Spleen (tissue), 11 donors: ENCODE results near the gene DAPK1. TPM values are rescaled to one million over a fixed set of nuclear protein-coding genes. Genes with fewer than 3 reads are reported as not detected.

Experiments used
- DNase-seq: peaks from one replicate; pipeline ENCODE4 v3.0.0-alpha.2; 2020
- H3K27ac ChIP-seq, 8 donors: fragments of 200-600 bp; sonication (generic) in 7 of 8; 1 replicate in 4 of 8; 2 replicates in 4 of 8; pipeline versions ENCODE4 v1.5.0 to v1.8.0; 2016 to 2021; ENCODE audit warnings: inconsistent platforms in 4 of 8, mild to moderate bottlenecking in 4 of 8, moderate library complexity in 1 of 8
- H3K27me3 ChIP-seq, 7 donors: fragments of 200-600 bp; sonication (generic) in 6 of 7; replicated peaks in 1 of 7; 1 replicate in 4 of 7; 2 replicates in 3 of 7; pipeline versions ENCODE4 v1.5.0 to v1.8.0; 2016 to 2021; ENCODE audit warnings: inconsistent platforms in 3 of 7, mild to moderate bottlenecking in 1 of 7
- H3K36me3 ChIP-seq, 6 donors: fragments of 200-600 bp; sonication (generic) in 5 of 6; 1 replicate in 4 of 6; 2 replicates in 2 of 6; pipeline versions ENCODE4 v1.5.0 to v1.8.0; 2016 to 2021; ENCODE audit warnings: inconsistent platforms in 2 of 6
- H3K4me1 ChIP-seq, 6 donors: fragments of 200-600 bp; sonication (generic) in 5 of 6; 1 replicate in 3 of 6; 2 replicates in 3 of 6; pipeline versions ENCODE4 v1.5.0 to v1.8.0; 2016 to 2021; ENCODE audit warnings: inconsistent platforms in 3 of 6
- H3K4me3 ChIP-seq, 8 donors: fragments of 200-600 bp; sonication (generic) in 7 of 8; 1 replicate in 4 of 8; 2 replicates in 4 of 8; pipeline versions ENCODE4 v1.5.0 to v1.8.0; 2016 to 2021; ENCODE audit warnings: inconsistent platforms in 4 of 8, mild to moderate bottlenecking in 4 of 8, moderate library complexity in 2 of 8
- H3K9me3 ChIP-seq, 8 donors: fragments of 200-600 bp; sonication (generic) in 7 of 8; 1 replicate in 4 of 8; 2 replicates in 4 of 8; pipeline versions ENCODE4 v1.5.0 to v1.8.0; 2016 to 2021; ENCODE audit warnings: inconsistent platforms in 4 of 8
- CTCF ChIP-seq, 11 experiments: fragments of 200-600 bp in 7 of 11; fragments of 450-650 bp in 4 of 11; sonication (generic) in 4 of 11; IDR thresholded peaks in 8 of 11; conservative IDR thresholded peaks in 3 of 11; 1 replicate in 7 of 11; 2 replicates in 4 of 11; pipeline versions ENCODE4 v1.4.0 to v1.8.0; 2016 to 2021; ENCODE audit warnings: antibody characterized with exemption in 11 of 11, inconsistent platforms in 4 of 11, mild to moderate bottlenecking in 1 of 11
- POLR2A ChIP-seq, 3 donors: fragments of 450-650 bp; IDR thresholded peaks; one replicate each; pipeline ENCODE4 v1.5.1; 2017; ENCODE audit warnings: antibody characterized with exemption in 3 of 3, mild to moderate bottlenecking in 1 of 3
- POLR2AphosphoS5 ChIP-seq, 3 donors: sonication (generic); formaldehyde crosslinking; IDR thresholded peaks; one replicate each; pipeline ENCODE4 v1.5.1; 2017; ENCODE audit warnings: antibody characterized with exemption in 3 of 3
- WGBS, 5 donors: extraction: QIAGEN DNeasy Blood & Tissue Kit in 3 of 5; methylation state at CpG; one replicate each; pipeline versions ENCODE4 v1.1.5 to v1.1.7; 2013 to 2018; 5-methylcytosine and 5-hydroxymethylcytosine counted together
- intact Hi-C: fragments of 100-400 bp; cut with DNase I; formaldehyde crosslinking; loops from one replicate; pipeline ENCODE4 v1.15.0; 2023; ENCODE audit warnings: low total_unique reads
- polyA plus RNA-seq, 3 donors: library from polyadenylated mRNA; stranded (reverse); fragments of 200-250 nt; gene quantifications; one replicate each; pipeline ENCODE4 v1.2.1, GENCODE V29; 2013
- total RNA-seq, 7 donors: library from RNA; depleted of rRNA in 3 of 7; stranded (reverse); fragments of >200 nt in 3 of 7; fragmentation: NEBNext Ultra II Directional in 4 of 7; extraction: Animal tissue kit (Norgen Biotek cat#: 25700) in 4 of 7; gene quantifications; one replicate each; pipeline versions ENCODE4 v1.1.0 to v1.2.1, GENCODE V29; 2016 to 2021
- donor health status: healthy with polysubstance abuse.
- donor health status: DM: no; HTN: no; CAD: no; lungs with moderate emphysema.
- donor health status: DM: no; HTN: no; CAD: no.
- donor health status: Bipolar disorder and iron deficiency.
- donor health status: healthy.
- donor health status: DM: no; HTN: no; CAD: no.
- donor health status: DM: yes; HTN: yes; CAD: no.

Gene DAPK1
- total and polyA plus RNA-seq, 10 donors: 6.4 to 126 (median 102) TPM

- Histone ChIP-seq H3K9me3 (no peaks in the 10 kb centered on the region), H3K36me3 (peaks cover 0 to 47% (median 14%) of the 10 kb centered on the region in 6 donors), H3K27ac (no peak overlapping the region), H3K27me3 (peaks cover 0 to 42% (median 9%) of the 10 kb centered on the region in 7 donors), H3K4me1 (peaks cover 0 to 44% (median 12%) of the 10 kb centered on the region in 6 donors), H3K4me3 (peak overlapping the region in 3 of 8 donors; percentile 4 to 75 (median 7))
- TF ChIP-seq CTCF (IDR thresholded peaks at IDR 0.05 in 8 of 11, conservative IDR thresholded peaks at IDR 0.05 in 3 of 11): no peak
- no peak for TF ChIP-seq POLR2A (IDR thresholded peaks at IDR 0.05)
- TF ChIP-seq POLR2AphosphoS5 (IDR thresholded peaks at IDR 0.05): no peak
- no peak for DNase-seq
- 85 to 96% (median 85%) methylated on average over 2 of the region's 2 CpGs for WGBS, 5 donors
- intact Hi-C loops: no loop called here
Measured at GRCh38 chr9:87729246-87729645, 231.6 kb downstream of the DAPK1 start.

- peaks cover 0 to 26% (median 2%) of the 10 kb centered on the region in 7 donors for H3K27me3 ChIP-seq
- H3K27ac ChIP-seq: no peak overlapping the region
- no peak overlapping the region for H3K4me3 ChIP-seq
- H3K4me1 ChIP-seq: peaks cover 0 to 31% (median 7%) of the 10 kb centered on the region in 6 donors
- TF ChIP-seq CTCF (IDR thresholded peaks at IDR 0.05 in 8 of 11, conservative IDR thresholded peaks at IDR 0.05 in 3 of 11) (no peak), POLR2AphosphoS5 (IDR thresholded peaks at IDR 0.05) (no peak), POLR2A (IDR thresholded peaks at IDR 0.05) (no peak)
- intact Hi-C loops: no loop called here
- H3K36me3 ChIP-seq: peaks cover 0 to 47% (median 14%) of the 10 kb centered on the region in 6 donors
- no peak for DNase-seq
- H3K9me3 ChIP-seq: no peaks in the 10 kb centered on the region
- 79 to 95% (median 85%) methylated on average over 2 of the region's 2 CpGs for WGBS, 5 donors
Measured at GRCh38 chr9:87731321-87731720, 233.7 kb downstream of the DAPK1 start.

DNA sequence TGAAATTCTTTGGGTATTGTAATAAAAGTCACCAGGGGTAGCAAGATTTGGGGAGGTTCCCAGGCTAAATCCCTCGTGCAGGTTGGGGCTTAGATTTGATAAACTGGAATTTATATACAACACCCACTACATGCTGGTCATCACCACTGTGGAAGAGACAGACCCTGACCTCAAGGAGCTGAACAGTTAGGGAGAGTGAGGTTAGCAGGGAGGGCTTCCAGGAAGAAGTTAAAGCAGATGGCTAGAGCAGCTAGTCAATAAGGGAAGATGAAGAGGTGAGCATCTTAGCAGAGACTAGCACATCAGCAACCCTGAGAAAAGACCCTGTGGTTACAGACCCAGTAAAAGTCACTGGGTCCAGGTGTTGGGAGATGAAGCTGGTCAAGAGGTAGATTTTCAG, 234.7 kb downstream of the DAPK1 start:
- H3K27ac ChIP-seq: no peak overlapping the region
- peaks cover 0 to 21% (median 4%) of the 10 kb centered on the region in 6 donors for H3K4me1 ChIP-seq
- no peak for TF ChIP-seq CTCF (IDR thresholded peaks at IDR 0.05 in 8 of 11, conservative IDR thresholded peaks at IDR 0.05 in 3 of 11)
- TF ChIP-seq POLR2A (IDR thresholded peaks at IDR 0.05): peak in 1 of 3 donors; percentile 30
- TF ChIP-seq POLR2AphosphoS5 (IDR thresholded peaks at IDR 0.05): peak in 1 of 3 donors; percentile 26
- intact Hi-C loops: no loop called here
- H3K9me3 ChIP-seq: no peaks in the 10 kb centered on the region
- no peak for DNase-seq
- H3K27me3 ChIP-seq: peaks cover 0 to 18% (median 0%) of the 10 kb centered on the region in 7 donors
- peaks cover 0 to 47% (median 14%) of the 10 kb centered on the region in 6 donors for H3K36me3 ChIP-seq
- 73 to 95% (median 78%) methylated on average over 1 of the region's 1 CpG for WGBS, 5 donors
- H3K4me3 ChIP-seq: no peak overlapping the region

DNA sequence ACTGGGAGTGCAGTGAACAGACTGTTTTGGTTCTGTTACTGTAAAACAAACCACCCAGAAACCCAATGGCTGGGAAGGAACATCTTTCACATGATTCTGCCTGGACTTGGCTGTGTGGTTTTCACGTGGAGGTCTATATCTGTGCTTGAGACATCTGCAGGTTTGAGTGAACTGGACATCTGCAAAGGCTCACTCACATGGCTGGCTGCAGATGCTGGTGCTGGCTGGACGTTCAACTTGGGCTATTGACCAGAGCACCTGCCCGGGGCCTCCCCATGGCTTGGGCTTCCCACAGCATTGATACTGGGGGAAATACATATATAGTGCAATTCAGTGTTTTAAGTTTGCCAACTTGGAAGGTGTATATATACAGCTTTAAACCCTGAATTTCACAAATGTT, 235.1 kb downstream of the DAPK1 start:
- 65 to 93% (median 83%) methylated on average over 3 of the region's 3 CpGs for WGBS, 5 donors
- intact Hi-C loops: no loop called here
- no peak for TF ChIP-seq POLR2AphosphoS5 (IDR thresholded peaks at IDR 0.05)
- TF ChIP-seq POLR2A (IDR thresholded peaks at IDR 0.05): no peak
- TF ChIP-seq CTCF (IDR thresholded peaks at IDR 0.05 in 8 of 11, conservative IDR thresholded peaks at IDR 0.05 in 3 of 11): no peak
- H3K4me1 ChIP-seq: peaks cover 0 to 16% (median under 1%) of the 10 kb centered on the region in 6 donors
- no peak overlapping the region for H3K4me3 ChIP-seq
- peaks cover 0 to 46% (median 14%) of the 10 kb centered on the region in 6 donors for H3K36me3 ChIP-seq
- no peak overlapping the region for H3K27ac ChIP-seq
- peaks cover 0 to 14% (median 0%) of the 10 kb centered on the region in 7 donors for H3K27me3 ChIP-seq
- H3K9me3 ChIP-seq: no peaks in the 10 kb centered on the region
- DNase-seq: no peak
